A549 (cell line): ENCODE results near the gene DOK5. TPM values are rescaled to one million over a fixed set of nuclear protein-coding genes. Genes with fewer than 3 reads are reported as not detected.

Experiments
- ATAC-seq, 2 experiments: fragments of 200-7000 bp in 1 of 2; fragments of >200 bp in 1 of 2; cut with Nextera tagmentation in 1 of 2; cut with Tn5 transposase in 1 of 2; 3 replicates each; pipeline versions ENCODE4 v1.8.0 to v1.9.1; 2018 to 2020; ENCODE audit warnings: mild to moderate bottlenecking in 1 of 2, moderate library complexity in 1 of 2
- CTCF ChIA-PET: fragments of 300-600 bp; sonication (Branson Sonifier 250); formaldehyde crosslinking; extraction: SDS; loops from one replicate; lab custom pipeline; 2021; ENCODE audit warnings: antibody characterized with exemption, inconsistent platforms; lab: Yijun Ruan, JAX
- POLR2A ChIA-PET: fragments of 350-600 bp; formaldehyde crosslinking; extraction: SDS; loops from one replicate; lab custom pipeline; 2021; ENCODE audit warnings: antibody characterized with exemption, inconsistent platforms; lab: Yijun Ruan, JAX
- DNase-seq, 2 experiments: peaks; one replicate each; pipeline versions ENCODE4 v3.0.0 to v3.0.0-alpha.2; 2011 to 2016; ENCODE audit warnings: low read depth in 1 of 2, low spot score in 1 of 2
- FAIRE-seq: peaks from 2 replicates; lab custom pipeline; 2011; peaks lifted over from hg19 to GRCh38; lab: Jason Lieb, UNC
- H3K27ac ChIP-seq, 2 experiments: fragments of >200 bp; sonication (Bioruptor Twin); formaldehyde crosslinking; 3 replicates each; pipeline ENCODE4 v1.5.1; 2016 to 2017
- H3K4me1 ChIP-seq: fragments of >200 bp; sonication (Bioruptor Twin); formaldehyde crosslinking; 3 replicates; pipeline ENCODE4 v1.6.1; 2016
- H3K4me2 ChIP-seq: fragments of >200 bp; sonication (Bioruptor Twin); formaldehyde crosslinking; 3 replicates; pipeline ENCODE4 v1.6.1; 2016
- H3K4me3 ChIP-seq: fragments of >200 bp; sonication (Bioruptor Twin); formaldehyde crosslinking; 3 replicates; pipeline ENCODE4 v1.5.1; 2016
- H3K9me3 ChIP-seq: fragments of >200 bp; sonication (Bioruptor Twin); formaldehyde crosslinking; 3 replicates; pipeline ENCODE4 v1.6.1; 2016
- CBX2 ChIP-seq: fragments of 200-600 bp; sonication (generic); IDR thresholded peaks from 2 replicates; pipeline ENCODE4 v1.6.1; 2016; ENCODE audit warnings: low read depth, mild to moderate bottlenecking, borderline replicate concordance
- CBX8 ChIP-seq: fragments of 200-600 bp; sonication (generic); IDR thresholded peaks from 2 replicates; pipeline ENCODE4 v1.6.1; 2016
- EHF ChIP-seq: fragments of 250-450 bp; sonication (Bioruptor Pico); IDR thresholded peaks from 2 replicates; pipeline ENCODE4 v1.5.0; 2020; ENCODE audit warnings: mild to moderate bottlenecking
- FOSB ChIP-seq: fragments of 250-450 bp; sonication (Bioruptor Pico); IDR thresholded peaks from 2 replicates; pipeline ENCODE4 v1.5.0; 2020; ENCODE audit warnings: mild to moderate bottlenecking, moderate library complexity
- HDAC2 ChIP-seq: fragments of 200-600 bp; sonication (generic); IDR thresholded peaks from 2 replicates; pipeline ENCODE4 v1.6.1; 2016
- HOXA7 ChIP-seq: fragments of 250-450 bp; sonication (Bioruptor Pico); IDR thresholded peaks from 2 replicates; pipeline ENCODE4 v1.5.0; 2020; ENCODE audit warnings: mild to moderate bottlenecking, moderate library complexity
- HOXB5 ChIP-seq: fragments of 250-450 bp; sonication (Bioruptor Pico); IDR thresholded peaks from 2 replicates; pipeline ENCODE4 v1.5.0; 2020; ENCODE audit warnings: mild to moderate bottlenecking, moderate library complexity
- JUNB ChIP-seq: fragments of >200 bp; sonication (Bioruptor Twin); formaldehyde crosslinking; IDR thresholded peaks from 2 replicates; pipeline ENCODE4 v1.6.1; 2016
- KDM1A ChIP-seq: fragments of 200-600 bp; sonication (generic); IDR thresholded peaks from 2 replicates; pipeline ENCODE4 v1.6.1; 2016; ENCODE audit warnings: low read depth, mild to moderate bottlenecking
- KDM5A ChIP-seq: fragments of 200-600 bp; sonication (generic); IDR thresholded peaks from 2 replicates; pipeline ENCODE4 v1.6.1; 2016; ENCODE audit warnings: antibody characterized with exemption, mild to moderate bottlenecking
- MAFK ChIP-seq: fragments of 450-650 bp; IDR thresholded peaks from 2 replicates; pipeline ENCODE4 v1.6.1; 2014; ENCODE audit not compliant: partially characterized antibody
- MAZ ChIP-seq: fragments of 150-350 bp; IDR thresholded peaks from 2 replicates; pipeline ENCODE4 v1.6.1; 2014; ENCODE audit warnings: antibody characterized with exemption, low read depth, low read length, borderline replicate concordance
- NFE2L2 ChIP-seq: fragments of 150-350 bp; conservative IDR thresholded peaks from 2 replicates; pipeline ENCODE4 v1.6.1; 2014; ENCODE audit warnings: low read length
- NR3C1 ChIP-seq: fragments of >200 bp; sonication (Bioruptor Twin); formaldehyde crosslinking; IDR thresholded peaks from 3 replicates; pipeline ENCODE4 v1.6.1; 2017
- POLR2AphosphoS2 ChIP-seq: conservative IDR thresholded peaks from 2 replicates; pipeline ENCODE4 v1.6.1; 2012; ENCODE audit warnings: low read length, improper control_type of control experiment, inconsistent platforms
- RAD21 ChIP-seq, 2 experiments: fragments of >200 bp in 1 of 2; sonication (Bioruptor Twin) in 1 of 2; formaldehyde crosslinking in 1 of 2; IDR thresholded peaks in 1 of 2; conservative IDR thresholded peaks in 1 of 2; 2 replicates in 1 of 2; 3 replicates in 1 of 2; pipeline ENCODE4 v1.6.1; 2012 to 2018; ENCODE audit warnings: inconsistent platforms in 1 of 2
- ZFP36 ChIP-seq: fragments of 450-650 bp; IDR thresholded peaks from 2 replicates; pipeline ENCODE4 v1.6.1; 2014; ENCODE audit warnings: borderline replicate concordance; ENCODE audit not compliant: partially characterized antibody
- ZNF302 ChIP-seq: fragments of 250-450 bp; sonication (Bioruptor Pico); IDR thresholded peaks from 2 replicates; pipeline ENCODE4 v1.9.0; 2021; ENCODE audit warnings: inconsistent platforms, mild to moderate bottlenecking, moderate library complexity
- WGBS: methylation state at CpG from one replicate; pipeline ENCODE4 v1.1.6; 2017; ENCODE audit errors: missing lambda C conversion rate; 5-methylcytosine and 5-hydroxymethylcytosine counted together
- polyA plus RNA-seq, 4 experiments: library from polyadenylated mRNA; depleted of rRNA in 3 of 4; stranded (reverse); fragments of >200 nt; fragmentation: RNase III in 1 of 4; extraction: RNeasy Plus Mini Kit Qiagen cat#74134 plus additional on column Dnase treatment in 1 of 4; gene quantifications; 2 replicates in 3 of 4; 3 replicates in 1 of 4; pipeline ENCODE4 v1.2.3, GENCODE V29; 2011 to 2017
- TF ChIP-seq, protein P1 (sequence below): fragments of >200 bp; sonication (Bioruptor Twin); formaldehyde crosslinking; IDR thresholded peaks from 2 replicates; pipeline ENCODE4 v1.6.1; 2016
- TF ChIP-seq, protein P2 (sequence below): fragments of 250-450 bp; sonication (Bioruptor Pico); IDR thresholded peaks from 2 replicates; pipeline ENCODE4 v1.5.0; 2021; ENCODE audit warnings: mild to moderate bottlenecking, moderate library complexity, borderline replicate concordance
- TF ChIP-seq, protein P3 (sequence below): IDR thresholded peaks from 2 replicates; pipeline ENCODE4 v1.6.1; 2012; ENCODE audit warnings: low read depth, borderline replicate concordance
- TF ChIP-seq, protein P4 (sequence below): fragments of >200 bp; sonication (Bioruptor Twin); formaldehyde crosslinking; IDR thresholded peaks from 3 replicates; pipeline ENCODE4 v1.5.1; 2016

The DOK5 gene
- polyA plus RNA-seq, 2 of the 4 experiments (the other 2 are of a cell fraction): not detected

GRCh38 chr20:54557806-54558590, 82.6 kb downstream of the DOK5 start (continued):
- TF ChIP-seq NR3C1 (no peak), CBX2 (no peak), FOSB (CRISPR knock-in tag) (no peak)
- TF ChIP-seq, protein P1, sequence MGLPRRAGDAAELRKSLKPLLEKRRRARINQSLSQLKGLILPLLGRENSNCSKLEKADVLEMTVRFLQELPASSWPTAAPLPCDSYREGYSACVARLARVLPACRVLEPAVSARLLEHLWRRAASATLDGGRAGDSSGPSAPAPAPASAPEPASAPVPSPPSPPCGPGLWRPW: no peak

DNA sequence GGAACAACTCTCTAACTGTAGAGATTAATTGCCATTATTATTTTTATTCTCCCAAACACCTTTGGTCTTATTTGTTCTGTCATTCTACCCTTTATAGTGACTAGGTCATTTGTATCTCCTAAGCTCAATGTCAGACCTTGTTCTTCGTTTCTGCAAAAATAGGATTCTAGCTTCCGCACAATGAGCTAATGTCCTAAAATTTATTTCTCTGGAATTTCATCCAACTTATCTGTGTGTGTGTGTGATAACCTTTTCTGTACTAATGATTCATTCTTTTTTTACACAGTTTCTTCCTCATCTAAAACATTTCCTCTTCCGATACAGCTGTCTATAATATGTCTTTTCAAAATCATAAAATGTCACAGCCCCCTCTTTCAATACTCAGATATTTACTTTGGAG, 84.5 kb downstream of the DOK5 start:
- no peak overlapping the region for H3K4me2 ChIP-seq
- CTCF ChIA-PET: no interaction called here

DNA sequence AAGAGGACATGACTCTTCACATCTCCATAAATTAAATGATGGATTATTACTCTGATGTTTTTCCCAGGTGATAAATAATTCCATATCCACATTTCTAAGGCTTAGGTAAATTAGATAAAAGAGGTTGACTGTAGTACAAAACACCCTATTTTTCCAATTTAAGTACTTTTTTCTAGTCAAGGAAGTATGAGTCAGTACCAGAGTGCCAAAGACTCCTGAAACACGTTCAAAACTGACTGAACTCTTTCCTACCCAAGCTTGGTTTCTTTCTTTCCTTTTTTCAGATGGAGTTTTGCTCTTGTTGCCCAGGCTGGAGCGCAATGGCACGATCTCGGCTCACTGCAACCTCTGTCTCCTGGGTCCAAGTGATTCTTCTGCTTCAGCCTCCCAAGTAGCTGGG, 85.0 kb downstream of the DOK5 start:
- no peak overlapping the region for H3K4me2 ChIP-seq
- 44% methylated on average over 4 of the region's 4 CpGs for WGBS
- H3K4me1 ChIP-seq: no peaks in the 10 kb centered on the region
- CTCF ChIA-PET: no interaction called here
- no peak for TF ChIP-seq HDAC2
- TF ChIP-seq, protein P2, sequence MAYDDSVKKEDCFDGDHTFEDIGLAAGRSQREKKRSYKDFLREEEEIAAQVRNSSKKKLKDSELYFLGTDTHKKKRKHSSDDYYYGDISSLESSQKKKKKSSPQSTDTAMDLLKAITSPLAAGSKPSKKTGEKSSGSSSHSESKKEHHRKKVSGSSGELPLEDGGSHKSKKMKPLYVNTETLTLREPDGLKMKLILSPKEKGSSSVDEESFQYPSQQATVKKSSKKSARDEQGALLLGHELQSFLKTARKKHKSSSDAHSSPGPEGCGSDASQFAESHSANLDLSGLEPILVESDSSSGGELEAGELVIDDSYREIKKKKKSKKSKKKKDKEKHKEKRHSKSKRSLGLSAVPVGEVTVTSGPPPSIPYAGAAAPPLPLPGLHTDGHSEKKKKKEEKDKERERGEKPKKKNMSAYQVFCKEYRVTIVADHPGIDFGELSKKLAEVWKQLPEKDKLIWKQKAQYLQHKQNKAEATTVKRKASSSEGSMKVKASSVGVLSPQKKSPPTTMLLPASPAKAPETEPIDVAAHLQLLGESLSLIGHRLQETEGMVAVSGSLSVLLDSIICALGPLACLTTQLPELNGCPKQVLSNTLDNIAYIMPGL (CRISPR knock-in tag): no peak
- TF ChIP-seq KDM1A: no peak
- TF ChIP-seq, all 56 proteins: peak for 0
- H3K4me3 ChIP-seq: no peak overlapping the region
- POLR2A ChIA-PET: no interaction called here
- DNase-seq (no peak), FAIRE-seq (no peak), ATAC-seq (no peak)
- no peaks in the 10 kb centered on the region for H3K9me3 ChIP-seq
- no peak overlapping the region for H3K27ac ChIP-seq

More for the DNA sequence above, 84.5 kb downstream of the DOK5 start:
- no peak for DNase-seq
- Histone ChIP-seq H3K4me3 (no peak overlapping the region), H3K9me3 (no peaks in the 10 kb centered on the region), H3K27ac (no peak overlapping the region), H3K4me1 (no peaks in the 10 kb centered on the region)
- ATAC-seq: no peak
- no peak for FAIRE-seq
- POLR2A ChIA-PET: no interaction called here
- WGBS: 59% methylated on average over 3 of the region's 3 CpGs
- TF ChIP-seq EHF (no peak), NR3C1 (no peak), MAFK (no peak), ZFP36 (no peak), CBX2 (no peak), KDM5A (no peak), JUNB (no peak), HOXB5 (no peak), HOXA7 (CRISPR knock-in tag) (no peak), CBX8 (no peak), POLR2AphosphoS2 (no peak), FOSB (CRISPR knock-in tag) (no peak), RAD21 (conservative IDR thresholded peaks at IDR 0.05 in 1 of 2, IDR thresholded peaks at IDR 0.05 in 1 of 2) (no peak), ZNF302 (CRISPR knock-in tag) (no peak), MAZ (no peak), NFE2L2 (no peak)
- TF ChIP-seq, protein P3, sequence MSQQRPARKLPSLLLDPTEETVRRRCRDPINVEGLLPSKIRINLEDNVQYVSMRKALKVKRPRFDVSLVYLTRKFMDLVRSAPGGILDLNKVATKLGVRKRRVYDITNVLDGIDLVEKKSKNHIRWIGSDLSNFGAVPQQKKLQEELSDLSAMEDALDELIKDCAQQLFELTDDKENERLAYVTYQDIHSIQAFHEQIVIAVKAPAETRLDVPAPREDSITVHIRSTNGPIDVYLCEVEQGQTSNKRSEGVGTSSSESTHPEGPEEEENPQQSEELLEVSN: no peak
- TF ChIP-seq, protein P4, sequence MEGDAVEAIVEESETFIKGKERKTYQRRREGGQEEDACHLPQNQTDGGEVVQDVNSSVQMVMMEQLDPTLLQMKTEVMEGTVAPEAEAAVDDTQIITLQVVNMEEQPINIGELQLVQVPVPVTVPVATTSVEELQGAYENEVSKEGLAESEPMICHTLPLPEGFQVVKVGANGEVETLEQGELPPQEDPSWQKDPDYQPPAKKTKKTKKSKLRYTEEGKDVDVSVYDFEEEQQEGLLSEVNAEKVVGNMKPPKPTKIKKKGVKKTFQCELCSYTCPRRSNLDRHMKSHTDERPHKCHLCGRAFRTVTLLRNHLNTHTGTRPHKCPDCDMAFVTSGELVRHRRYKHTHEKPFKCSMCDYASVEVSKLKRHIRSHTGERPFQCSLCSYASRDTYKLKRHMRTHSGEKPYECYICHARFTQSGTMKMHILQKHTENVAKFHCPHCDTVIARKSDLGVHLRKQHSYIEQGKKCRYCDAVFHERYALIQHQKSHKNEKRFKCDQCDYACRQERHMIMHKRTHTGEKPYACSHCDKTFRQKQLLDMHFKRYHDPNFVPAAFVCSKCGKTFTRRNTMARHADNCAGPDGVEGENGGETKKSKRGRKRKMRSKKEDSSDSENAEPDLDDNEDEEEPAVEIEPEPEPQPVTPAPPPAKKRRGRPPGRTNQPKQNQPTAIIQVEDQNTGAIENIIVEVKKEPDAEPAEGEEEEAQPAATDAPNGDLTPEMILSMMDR: no peak
- TF ChIP-seq, protein P1: no peak
